K562 treated with DMSO at 1 percent for 24 hours (cell line): ENCODE data around the gene ARVCF. TPM values are rescaled to one million over a fixed set of nuclear protein-coding genes. Genes with fewer than 3 reads are reported as not detected.

ENCODE experiments used
- total RNA-seq: library from RNA; unstranded; fragments of 300-600 nt; gene quantifications from 2 replicates; pipeline ENCODE4 v1.2.3, GENCODE V29; 2022; ENCODE audit warnings: low read depth; ENCODE audit not compliant: insufficient read depth

ARVCF gene, protein sequence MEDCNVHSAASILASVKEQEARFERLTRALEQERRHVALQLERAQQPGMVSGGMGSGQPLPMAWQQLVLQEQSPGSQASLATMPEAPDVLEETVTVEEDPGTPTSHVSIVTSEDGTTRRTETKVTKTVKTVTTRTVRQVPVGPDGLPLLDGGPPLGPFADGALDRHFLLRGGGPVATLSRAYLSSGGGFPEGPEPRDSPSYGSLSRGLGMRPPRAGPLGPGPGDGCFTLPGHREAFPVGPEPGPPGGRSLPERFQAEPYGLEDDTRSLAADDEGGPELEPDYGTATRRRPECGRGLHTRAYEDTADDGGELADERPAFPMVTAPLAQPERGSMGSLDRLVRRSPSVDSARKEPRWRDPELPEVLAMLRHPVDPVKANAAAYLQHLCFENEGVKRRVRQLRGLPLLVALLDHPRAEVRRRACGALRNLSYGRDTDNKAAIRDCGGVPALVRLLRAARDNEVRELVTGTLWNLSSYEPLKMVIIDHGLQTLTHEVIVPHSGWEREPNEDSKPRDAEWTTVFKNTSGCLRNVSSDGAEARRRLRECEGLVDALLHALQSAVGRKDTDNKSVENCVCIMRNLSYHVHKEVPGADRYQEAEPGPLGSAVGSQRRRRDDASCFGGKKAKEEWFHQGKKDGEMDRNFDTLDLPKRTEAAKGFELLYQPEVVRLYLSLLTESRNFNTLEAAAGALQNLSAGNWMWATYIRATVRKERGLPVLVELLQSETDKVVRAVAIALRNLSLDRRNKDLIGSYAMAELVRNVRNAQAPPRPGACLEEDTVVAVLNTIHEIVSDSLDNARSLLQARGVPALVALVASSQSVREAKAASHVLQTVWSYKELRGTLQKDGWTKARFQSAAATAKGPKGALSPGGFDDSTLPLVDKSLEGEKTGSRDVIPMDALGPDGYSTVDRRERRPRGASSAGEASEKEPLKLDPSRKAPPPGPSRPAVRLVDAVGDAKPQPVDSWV
- 60.7 and 69.4 TPM in 2 replicates for total RNA-seq

DNA sequence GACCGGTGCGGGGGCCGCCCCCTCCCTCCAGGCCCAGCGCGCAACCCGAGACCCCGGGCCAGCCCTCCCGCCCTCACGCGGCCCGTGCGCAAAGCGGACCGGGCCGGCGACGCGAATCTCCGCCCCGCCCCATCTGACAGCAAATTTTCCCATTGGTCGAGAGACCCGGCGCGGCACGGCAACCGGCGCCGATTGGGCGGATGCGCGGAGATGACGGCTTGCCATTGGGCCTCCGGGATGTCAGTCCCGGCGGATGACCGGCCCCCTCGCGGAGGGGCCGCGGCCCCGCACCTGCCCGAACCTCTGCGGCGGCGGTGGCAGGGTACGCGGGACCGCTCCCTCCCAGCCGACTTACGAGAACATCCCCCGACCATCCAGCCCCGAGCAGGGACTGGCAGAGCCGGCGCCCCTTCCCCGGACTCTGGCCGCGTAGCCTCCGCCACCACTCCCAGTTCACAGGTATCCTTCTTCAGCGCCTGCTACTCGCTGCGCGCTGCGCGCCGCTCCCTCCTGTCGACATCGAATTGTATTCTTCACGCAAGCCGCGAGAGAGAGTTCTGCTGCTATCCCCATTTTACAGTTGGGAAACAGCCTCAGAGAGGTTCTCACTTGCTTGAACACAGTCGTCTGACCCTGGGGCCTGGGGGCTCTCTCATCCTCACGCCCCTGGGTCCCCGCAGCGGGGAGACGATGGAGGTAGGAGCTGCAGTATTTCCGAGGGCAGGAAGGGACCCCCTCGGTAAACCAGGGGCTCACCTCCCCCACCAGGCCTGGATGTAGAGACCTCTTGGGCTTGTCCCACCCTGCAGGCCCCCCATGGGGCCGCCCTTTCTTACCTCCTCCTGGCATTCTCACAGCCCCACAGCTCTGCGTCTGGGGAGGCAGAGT is at the start of gene ARVCF:
Gene ARVCF (minus strand): TSS at position 90 of the 888 bp plus-strand sequence. CDS start 26,029 bp downstream, outside the sequence.

DNA sequence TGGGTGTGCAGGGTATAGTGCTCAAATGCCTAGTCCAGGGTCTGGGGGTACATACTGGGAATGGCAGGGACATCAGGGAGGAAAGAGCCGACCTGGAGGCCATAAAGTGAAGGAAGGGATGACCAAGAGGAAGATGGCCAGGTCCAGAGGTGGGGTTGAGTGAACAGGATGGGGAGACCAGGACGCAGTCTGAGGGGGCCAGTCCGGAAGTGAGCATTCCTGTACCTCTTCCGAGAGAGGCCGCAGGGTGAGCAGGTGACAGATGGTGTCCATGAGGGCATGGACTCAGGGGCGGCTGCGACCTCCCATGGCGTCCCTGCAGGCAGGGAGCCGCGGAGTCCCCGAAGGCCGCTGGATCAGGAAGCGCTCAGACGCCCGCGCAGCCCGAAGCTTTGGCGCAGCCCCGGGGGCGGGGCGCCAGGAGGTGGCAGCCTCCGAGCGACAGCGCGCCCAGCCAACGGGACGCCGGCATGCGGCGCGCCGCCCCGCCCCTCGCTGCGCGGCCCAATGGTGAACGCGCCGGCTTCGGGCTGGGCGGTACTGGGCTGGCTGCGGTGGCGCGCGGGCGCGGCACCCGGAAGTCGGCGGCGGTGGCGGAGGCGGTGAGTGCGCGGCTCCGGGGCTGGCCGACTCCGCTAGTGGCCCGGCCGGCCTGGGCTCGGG is 4.0 kb upstream of the ARVCF start, which contains the start of gene TANGO2:
Gene TANGO2 (plus strand): TSS at position 578 of the 663 bp plus-strand sequence. CDS start 15,689 bp downstream, outside the sequence.

DNA sequence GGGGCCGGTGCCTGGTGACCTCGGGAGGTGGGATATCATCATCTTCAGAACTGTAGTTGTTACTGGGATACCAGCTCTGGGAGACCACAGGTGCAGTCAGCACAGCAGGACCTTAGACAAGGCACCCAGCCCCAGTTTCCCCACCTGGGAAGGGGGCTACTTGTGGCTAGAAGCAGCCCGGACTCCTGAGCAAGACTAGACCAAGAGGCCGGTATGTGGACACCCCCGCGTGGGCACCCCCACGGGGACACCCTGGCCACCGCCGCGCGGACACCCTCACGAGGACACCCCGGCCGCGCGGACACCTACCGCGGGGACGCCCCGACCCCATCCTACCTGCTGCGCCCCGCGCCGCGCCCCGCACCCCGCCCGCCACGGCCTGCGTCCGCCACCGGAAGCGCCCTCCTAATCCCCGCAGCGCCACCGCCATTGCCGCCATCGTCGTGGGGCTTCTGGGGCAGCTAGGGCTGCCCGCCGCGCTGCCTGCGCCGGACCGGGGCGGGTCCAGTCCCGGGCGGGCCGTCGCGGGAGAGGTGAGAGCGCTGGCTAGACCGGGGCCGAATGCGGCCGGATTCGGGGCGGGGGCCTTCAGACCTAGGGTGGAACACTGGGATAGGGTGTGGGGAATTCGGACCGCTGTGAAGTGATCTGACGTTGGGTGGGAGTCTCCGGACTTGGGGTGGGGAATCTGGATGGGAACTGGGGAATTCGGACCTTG is 75.1 kb downstream of the ARVCF start, which contains the start of the genes COMT and TXNRD2:
Gene COMT (plus strand): TSS at position 408 of the 718 bp plus-strand sequence. CDS start 20,755 bp downstream, outside the sequence.
Gene TXNRD2 (minus strand): TSS at position 454 of the 718 bp plus-strand sequence. CDS start 15 bp downstream, at position 439.

Other genes starting within 250 kb of the ARVCF start
- gene GNB1L, start 161.9 kb downstream of the ARVCF start, total RNA-seq, result 103 and 110 TPM in 2 replicates
- gene RTL10, start 161.9 kb downstream of the ARVCF start, total RNA-seq, result 50.3 and 53.7 TPM in 2 replicates
- gene COMT, start 75.1 kb downstream of the ARVCF start, total RNA-seq, result 717 and 742 TPM in 2 replicates
- gene TXNRD2, start 75.0 kb downstream of the ARVCF start, total RNA-seq, result 131 and 135 TPM in 2 replicates
- gene TANGO2, start 4.3 kb upstream of the ARVCF start, total RNA-seq, result 97.1 and 98.2 TPM in 2 replicates
- gene DGCR8, start 63.4 kb upstream of the ARVCF start, total RNA-seq, result 47.4 and 51.1 TPM in 2 replicates
- gene RANBP1, start 99.3 kb upstream of the ARVCF start, total RNA-seq, result 621 and 645 TPM in 2 replicates
- 124 and 158 TPM in 2 replicates for gene TRMT2A, start 100.4 kb upstream of the ARVCF start, total RNA-seq
- 36.2 and 37.9 TPM in 2 replicates for gene ZDHHC8, start 115.0 kb upstream of the ARVCF start, total RNA-seq
- gene CCDC188, start 134.2 kb upstream of the ARVCF start, total RNA-seq, result not detected in 2 replicates